ENCODE measurements around the gene ROMO1.
A peak's percentile ranks its signal among the peaks of the same experiment; 100 is the strongest.
"Not testable (repeated sequence)": the region's sequence is repeated elsewhere in the genome, so short reads cannot be mapped to it uniquely, and the experiment has no call there.

The ROMO1 gene

GRCh38 chr20:35730583-35731468 is 31.6 kb downstream of the ROMO1 start:
- DNase-seq (ENCODE audit: low spot score): no peak

GRCh38 chr20:35731469-35731788 is 32.2 kb downstream of the ROMO1 start:
- DNase-seq (ENCODE audit: low spot score): no peak

GRCh38 chr20:35731862-35732643 is 32.8 kb downstream of the ROMO1 start:
- no peak for DNase-seq (ENCODE audit: low spot score)

GRCh38 chr20:35732644-35732982 is 33.4 kb downstream of the ROMO1 start:
- DNase-seq (ENCODE audit: low spot score): no peak

GRCh38 chr20:35734374-35734773 is 35.2 kb downstream of the ROMO1 start:
- DNase-seq (ENCODE audit: low spot score): no peak

GRCh38 chr20:35734777-35735649 is 35.8 kb downstream of the ROMO1 start:
- DNase-seq (ENCODE audit: low spot score): no peak

GRCh38 chr20:35735826-35736470 is 36.7 kb downstream of the ROMO1 start:
- DNase-seq (ENCODE audit: low spot score): no peak

- DNase-seq (ENCODE audit: low spot score): no peak
These were observed 38.7 kb downstream of the ROMO1 start for GRCh38 chr20:35737865-35738333.

GRCh38 chr20:35738410-35739179 is 39.4 kb downstream of the ROMO1 start:
- no peak for DNase-seq (ENCODE audit: low spot score)

GRCh38 chr20:35739294-35740163 is 40.3 kb downstream of the ROMO1 start:
- peak; percentile 35 for DNase-seq (ENCODE audit: low spot score)

- peak; percentile 95 for DNase-seq (ENCODE audit: low spot score)
These were observed 42.9 kb downstream of the ROMO1 start, which contains the start of gene RBM39 for GRCh38 chr20:35741892-35742740. Gene RBM39 (minus strand): TSS chr20:35742260. CDS start chr20:35740874, 1,386 bp downstream.

- no peak for DNase-seq (ENCODE audit: low spot score)
These were observed 43.7 kb downstream of the ROMO1 start for GRCh38 chr20:35742741-35743523.

GRCh38 chr20:35743693-35744491 is 44.7 kb downstream of the ROMO1 start:
- no peak for DNase-seq (ENCODE audit: low spot score)

- DNase-seq (ENCODE audit: low spot score): not testable (repeated sequence)
These were observed 45.3 kb downstream of the ROMO1 start for GRCh38 chr20:35744492-35744841.
